Ishikawa (cell line): ENCODE results near the gene WNK2.

ENCODE experiments used
- EGR1 ChIP-seq: IDR thresholded peaks from 2 replicates; pipeline ENCODE4 v1.6.1; 2012
- EP300 ChIP-seq: IDR thresholded peaks from 2 replicates; pipeline ENCODE4 v1.6.1; 2012; ENCODE audit warnings: borderline replicate concordance
- TAF1 ChIP-seq: IDR thresholded peaks from 2 replicates; pipeline ENCODE4 v1.6.1; 2012; ENCODE audit warnings: low read depth, mild to moderate bottlenecking
- TEAD4 ChIP-seq: IDR thresholded peaks from 2 replicates; pipeline ENCODE4 v1.6.1; 2012
- ZBTB7A ChIP-seq: IDR thresholded peaks from 2 replicates; pipeline ENCODE4 v1.6.1; 2012; ENCODE audit warnings: low read depth

DNA sequence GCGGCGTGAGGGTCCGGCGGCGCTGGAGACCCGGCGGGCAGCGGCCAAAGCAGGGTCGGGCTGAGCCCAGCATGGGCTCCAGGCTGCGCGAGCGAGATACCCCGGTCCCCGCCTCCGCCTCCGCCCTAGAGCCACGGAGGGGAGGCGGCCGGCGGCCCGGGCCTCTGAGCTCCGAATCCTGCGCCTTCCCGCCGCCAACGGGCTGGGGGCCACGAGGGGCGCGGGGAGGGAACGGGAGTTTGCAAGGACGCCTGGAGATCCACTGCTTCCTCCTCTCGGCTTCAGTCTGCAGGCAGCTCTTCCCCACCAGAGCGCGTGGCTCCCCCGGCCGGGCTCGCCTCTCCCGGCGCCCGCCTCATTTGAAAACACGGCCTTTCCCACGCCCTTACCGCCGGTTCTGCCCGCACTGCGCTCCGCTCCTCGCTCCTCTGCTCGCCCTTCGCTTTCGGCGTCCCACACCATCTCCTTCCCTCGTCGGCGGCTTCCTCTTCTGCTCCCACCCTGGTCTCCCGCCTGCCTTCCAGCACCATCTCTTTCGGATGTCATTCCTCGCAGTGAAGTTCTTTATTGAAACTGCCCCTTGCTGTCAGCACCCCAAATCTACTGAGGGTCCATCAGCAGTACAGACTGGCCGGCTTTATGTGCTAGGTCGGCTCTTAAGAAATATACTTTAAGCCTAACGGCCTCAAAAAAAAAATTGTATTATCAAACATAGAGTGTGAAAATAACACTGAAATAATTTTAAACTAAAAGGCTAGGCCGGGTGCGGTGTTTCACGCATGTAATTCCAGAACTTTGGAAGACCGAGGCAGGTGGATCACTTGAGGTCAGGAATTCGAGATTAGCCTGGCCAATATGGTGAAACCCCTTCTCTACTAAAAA, 162.5 kb downstream of the WNK2 start:
- TF ChIP-seq EP300 (no peak), TAF1 (no peak), ZBTB7A (no peak), EGR1 (no peak), TEAD4 (no peak)
